Stimulated activated CD4-positive, alpha-beta T cell treated with anti-CD3 and anti-CD28 coated beads, Interleukin-12 subunit alpha, Interleukin-12 subunit beta, amount 100 ng/mL, for 4 hours (primary cell): ENCODE data around the gene ASPDH.
A peak's percentile ranks its signal among the peaks of the same experiment; 100 is the strongest.

Experiments
- DNase-seq: peaks from one replicate; pipeline ENCODE4 v3.0.0-alpha.2; 2020

The ASPDH gene

GRCh38 chr19:50513746-50514345, at the start of gene ASPDH:
Gene ASPDH, minus strand, starts transcription at chr19:50513913. Its CDS starts 90 bp downstream, at chr19:50513823.
- DNase-seq = no peak

- no peak for DNase-seq
Observed at GRCh38 chr19:50562996-50563395, 49.3 kb upstream of the ASPDH start.

GRCh38 chr19:50562329-50562728, 48.6 kb upstream of the ASPDH start:
- DNase-seq = no peak

- DNase-seq = no peak
Observed at GRCh38 chr19:50559636-50560035, 45.9 kb upstream of the ASPDH start.

GRCh38 chr19:50558449-50558848, 44.7 kb upstream of the ASPDH start:
- DNase-seq = no peak

GRCh38 chr19:50558039-50558438, 44.3 kb upstream of the ASPDH start:
- no peak for DNase-seq

GRCh38 chr19:50557009-50557613, 43.4 kb upstream of the ASPDH start:
- DNase-seq = no peak

- peak; percentile 79 for DNase-seq
Observed at GRCh38 chr19:50556282-50557008, 42.7 kb upstream of the ASPDH start.

GRCh38 chr19:50555450-50556281, 42.0 kb upstream of the ASPDH start:
- DNase-seq = no peak

GRCh38 chr19:50555033-50555432, 41.3 kb upstream of the ASPDH start:
- DNase-seq = no peak

- no peak for DNase-seq
Observed at GRCh38 chr19:50554212-50554611, 40.5 kb upstream of the ASPDH start.

GRCh38 chr19:50553134-50553703, 39.5 kb upstream of the ASPDH start:
- no peak for DNase-seq

GRCh38 chr19:50552540-50552939, 38.8 kb upstream of the ASPDH start:
- no peak for DNase-seq

GRCh38 chr19:50551715-50552187, 38.0 kb upstream of the ASPDH start:
- no peak for DNase-seq

GRCh38 chr19:50551034-50551714, 37.5 kb upstream of the ASPDH start:
- no peak for DNase-seq

- no peak for DNase-seq
Observed at GRCh38 chr19:50550594-50550966, 36.9 kb upstream of the ASPDH start.

- DNase-seq = no peak
Observed at GRCh38 chr19:50549927-50550593, 36.3 kb upstream of the ASPDH start.

GRCh38 chr19:50549059-50549926, 35.6 kb upstream of the ASPDH start:
- no peak for DNase-seq

GRCh38 chr19:50548191-50549058, 34.7 kb upstream of the ASPDH start:
- no peak for DNase-seq
